A673 (cell line): ENCODE measurements around the gene DEPDC7. TPM values are rescaled to one million over a fixed set of nuclear protein-coding genes. Genes with fewer than 3 reads are reported as not detected.
A peak's percentile ranks its signal among the peaks of the same experiment; 100 is the strongest.

ENCODE experiments used
- BruUV-seq: library from RNA; stranded (reverse); fragments of 400-500 nt; replicated peaks from 2 replicates; lab custom pipeline; 2021; lab: Mats Ljungman, UMichigan
- CTCF ChIA-PET: fragments of 300-600 bp; sonication (Branson Sonifier 250); formaldehyde crosslinking; loops from one replicate; lab custom pipeline; 2022; ENCODE audit warnings: antibody characterized with exemption; lab: Charles Lee
- POLR2A ChIA-PET: fragments of 300-600 bp; sonication (Branson Sonifier 250); formaldehyde crosslinking; loops from one replicate; lab custom pipeline; 2022; ENCODE audit warnings: antibody characterized with exemption; ENCODE audit not compliant: low non-redundant PET; lab: Charles Lee
- DNase-seq: peaks from one replicate; pipeline ENCODE4 v3.0.0-alpha.2; 2015; ENCODE audit warnings: low spot score
- H3K27ac ChIP-seq: fragments of 200-600 bp; sonication (generic); 2 replicates; pipeline ENCODE4 v1.5.1; 2016; ENCODE audit warnings: mixed run types, low read depth, mild to moderate bottlenecking, mixed read lengths, antibody characterized with exemption, low read length; ENCODE audit not compliant: poor library complexity, severe bottlenecking
- H3K27me3 ChIP-seq: fragments of 200-600 bp; sonication (generic); replicated peaks from 2 replicates; pipeline ENCODE4 v1.6.1; 2017; ENCODE audit warnings: mixed run types, low read depth, mild to moderate bottlenecking, mixed read lengths, antibody characterized with exemption, low read length; ENCODE audit not compliant: insufficient read depth, poor library complexity
- H3K36me3 ChIP-seq: fragments of 200-600 bp; sonication (generic); 2 replicates; pipeline ENCODE4 v1.6.1; 2016; ENCODE audit warnings: mixed run types, mild to moderate bottlenecking, mixed read lengths, antibody characterized with exemption, low read length; ENCODE audit not compliant: insufficient read depth, poor library complexity, severe bottlenecking
- H3K4me1 ChIP-seq: fragments of 200-600 bp; sonication (generic); 2 replicates; pipeline ENCODE4 v1.6.1; 2017; ENCODE audit warnings: mixed run types, mild to moderate bottlenecking, mixed read lengths, antibody characterized with exemption, low read length; ENCODE audit not compliant: insufficient read depth, poor library complexity, severe bottlenecking
- H3K4me3 ChIP-seq: fragments of 200-600 bp; sonication (generic); 2 replicates; pipeline ENCODE4 v1.5.1; 2016; ENCODE audit warnings: low read depth, mixed run types, mild to moderate bottlenecking, mixed read lengths, low read length; ENCODE audit not compliant: poor library complexity, severe bottlenecking
- H3K9me3 ChIP-seq: fragments of 200-600 bp; sonication (generic); 2 replicates; pipeline ENCODE4 v1.6.1; 2016; ENCODE audit warnings: mixed run types, low read depth, mild to moderate bottlenecking, mixed read lengths, antibody characterized with exemption, low read length; ENCODE audit not compliant: poor library complexity, severe bottlenecking
- CTCF ChIP-seq: fragments of 300-800, 200-600 bp; sonication (generic); conservative IDR thresholded peaks from 2 replicates; pipeline ENCODE4 v1.5.1; 2017; ENCODE audit warnings: low read depth, mild to moderate bottlenecking, antibody characterized with exemption, low read length, moderate library complexity, mixed read lengths
- EZH2 ChIP-seq: fragments of 200-600 bp; sonication (generic); IDR thresholded peaks from 2 replicates; pipeline ENCODE4 v1.6.1; 2017; ENCODE audit warnings: borderline replicate concordance, low read depth, mild to moderate bottlenecking, mixed read lengths, antibody characterized with exemption, low read length; ENCODE audit not compliant: poor library complexity, severe bottlenecking
- intact Hi-C: fragments of 100-400 bp; cut with micrococcal nuclease; formaldehyde crosslinking; loops from one replicate; pipeline ENCODE4 v1.10.0; 2022; ENCODE audit not compliant: unreplicated experiment
- total RNA-seq: library from RNA; stranded (reverse); gene quantifications from 2 replicates; pipeline ENCODE4 v1.2.3, GENCODE V29; 2021

DEPDC7 gene
- total RNA-seq, 1 experiment from 2014 or later, result 11.4 TPM

DNA sequence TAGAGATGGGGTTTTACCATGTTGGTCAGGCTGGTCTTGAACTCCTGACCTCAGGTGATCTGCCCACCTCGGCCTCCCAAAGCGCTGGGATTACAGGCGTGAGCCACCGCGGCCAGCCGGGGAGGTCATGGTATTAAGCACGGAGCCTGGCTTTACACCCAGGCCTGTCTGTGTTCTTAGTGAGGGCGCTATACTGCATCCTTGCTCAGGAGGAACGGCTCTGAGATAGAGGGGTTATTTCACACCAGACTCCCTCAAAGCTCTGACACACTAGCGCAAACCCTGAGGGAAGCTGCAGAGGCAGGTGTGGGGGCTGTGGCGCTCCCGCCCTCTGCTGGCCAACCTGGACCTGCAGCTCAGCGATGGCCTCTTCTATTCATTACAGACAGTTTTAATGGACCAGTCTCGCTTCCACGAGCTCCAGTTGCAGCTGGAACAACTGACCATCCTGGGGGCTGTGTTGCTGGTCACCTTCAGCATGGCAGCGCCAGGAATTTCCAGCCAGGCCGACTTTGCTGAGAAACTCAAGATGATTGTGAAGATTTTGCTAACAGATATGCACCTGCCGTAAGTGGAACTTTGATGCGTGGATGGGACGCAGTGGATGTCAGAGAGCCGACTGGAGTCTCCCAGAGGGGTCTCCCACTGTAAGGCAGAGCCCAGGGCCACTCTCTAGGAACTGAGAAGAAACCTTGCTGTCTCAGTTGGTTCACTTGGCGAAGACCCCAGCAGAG lies 49.9 kb downstream of the DEPDC7 start:
- CTCF ChIA-PET, result interaction anchor here (0.5 to 2.5 kb wide), 14 partner anchors 11 to 316 kb away, joined by 3 to 16 read pairs (median 4); no protein-coding TSS in a partner anchor
- H3K4me1 ChIP-seq, result peaks cover 30% of the 10 kb centered on the region
- POLR2A ChIA-PET, result no interaction called here
- H3K4me3 ChIP-seq, result no peak overlapping the region
- peaks cover 7% of the 10 kb centered on the region for H3K36me3 ChIP-seq
- H3K9me3 ChIP-seq, result no peaks in the 10 kb centered on the region
- BruUV-seq, result no TSS peak
- no peaks in the 10 kb centered on the region for H3K27me3 ChIP-seq
- DNase-seq, result peak; percentile 95
- H3K27ac ChIP-seq, result no peak overlapping the region
- intact Hi-C loops, result loop anchor here (1.0 to 5.0 kb wide), 5 partner anchors 105 to 317 kb away; partner anchors contain the start of gene QSER1
- TF ChIP-seq CTCF, result peak; percentile 100
- TF ChIP-seq EZH2, result no peak

GRCh38 chr11:33067294-33067693 lies 51.6 kb downstream of the DEPDC7 start:
- POLR2A ChIA-PET, result interaction anchor here (0.6 kb wide), 1 partner anchor 39 kb away, joined by 10 read pairs; no protein-coding TSS in a partner anchor
- no peaks in the 10 kb centered on the region for H3K27me3 ChIP-seq
- TF ChIP-seq CTCF (no peak), EZH2 (no peak)
- no peaks in the 10 kb centered on the region for H3K9me3 ChIP-seq
- no peak overlapping the region for H3K27ac ChIP-seq
- peaks cover 23% of the 10 kb centered on the region for H3K4me1 ChIP-seq
- no peak overlapping the region for H3K4me3 ChIP-seq
- BruUV-seq, result no TSS peak
- H3K36me3 ChIP-seq, result peaks cover 12% of the 10 kb centered on the region
- intact Hi-C loops, result loop anchor here (5.0 kb wide), 1 partner anchor 175 kb away; the partner anchor contains the start of gene QSER1
- CTCF ChIA-PET, result no interaction called here
- DNase-seq, result no peak

DNA sequence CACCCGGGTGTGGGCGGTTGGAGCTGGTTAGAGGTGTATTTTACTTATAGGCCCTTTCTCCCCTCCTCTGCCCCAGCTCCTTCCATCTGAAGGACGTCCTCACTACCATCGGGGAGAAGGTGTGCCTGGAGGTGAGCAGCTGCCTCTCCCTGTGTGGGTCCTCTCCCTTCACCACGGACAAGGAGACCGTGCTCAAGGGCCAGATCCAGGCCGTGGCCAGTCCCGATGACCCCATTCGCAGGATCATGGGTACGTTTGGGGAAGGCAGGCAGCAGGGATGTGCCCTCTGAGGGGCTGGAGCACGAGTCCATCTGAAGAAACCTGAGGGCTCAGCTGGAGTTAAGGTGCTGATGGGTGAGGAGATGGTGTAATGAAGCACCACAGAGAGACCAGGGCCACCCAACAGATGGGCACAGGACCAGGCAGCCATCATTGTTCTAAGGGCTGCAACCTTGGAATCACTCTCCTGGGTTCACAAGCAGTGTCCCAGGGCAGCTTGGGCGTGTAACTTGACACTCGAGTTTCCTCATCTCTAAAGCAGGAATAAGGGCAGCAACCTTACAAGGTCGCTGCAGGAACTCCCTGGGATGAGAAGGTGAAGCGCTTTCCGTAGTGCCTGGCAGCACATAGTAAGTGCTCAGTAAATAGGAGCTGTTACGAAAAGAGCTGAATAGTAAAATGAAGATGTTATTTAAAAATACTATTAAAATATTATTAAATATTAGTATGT lies 53.1 kb downstream of the DEPDC7 start:
- Histone ChIP-seq H3K36me3 (peaks cover 27% of the 10 kb centered on the region), H3K4me3 (no peak overlapping the region), H3K4me1 (peaks cover 17% of the 10 kb centered on the region), H3K27me3 (no peaks in the 10 kb centered on the region), H3K9me3 (no peaks in the 10 kb centered on the region), H3K27ac (no peak overlapping the region)
- CTCF ChIA-PET, result no interaction called here
- POLR2A ChIA-PET, result no interaction called here
- no peak for DNase-seq
- BruUV-seq, result no TSS peak
- TF ChIP-seq CTCF, result no peak
- TF ChIP-seq EZH2, result no peak
- intact Hi-C loops, result loop anchor here (5.0 kb wide), 1 partner anchor 176 kb away; the partner anchor contains the start of gene QSER1
